ENCODE results near the gene PID1.

DNA sequence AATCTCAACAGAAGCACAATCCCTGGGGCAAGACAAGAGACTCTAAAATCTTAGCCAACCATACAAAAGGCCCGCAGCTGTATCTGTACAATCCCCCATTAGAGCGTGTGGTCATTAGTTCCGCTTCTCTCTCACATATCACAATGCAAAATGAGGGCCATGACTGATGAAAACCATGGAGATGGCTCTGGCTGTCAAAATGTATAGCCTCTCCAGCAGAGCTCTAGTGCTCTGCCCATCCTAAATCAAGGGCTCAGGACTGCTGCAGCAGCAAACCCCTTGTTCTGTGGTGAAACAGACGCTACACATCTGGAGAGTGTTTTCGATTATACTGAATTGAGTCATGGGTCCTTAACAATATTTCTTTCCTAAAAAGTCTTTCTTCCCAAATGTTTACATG lies 221.0 kb downstream of the PID1 start:
- TF ChIP-seq, protein P1, sequence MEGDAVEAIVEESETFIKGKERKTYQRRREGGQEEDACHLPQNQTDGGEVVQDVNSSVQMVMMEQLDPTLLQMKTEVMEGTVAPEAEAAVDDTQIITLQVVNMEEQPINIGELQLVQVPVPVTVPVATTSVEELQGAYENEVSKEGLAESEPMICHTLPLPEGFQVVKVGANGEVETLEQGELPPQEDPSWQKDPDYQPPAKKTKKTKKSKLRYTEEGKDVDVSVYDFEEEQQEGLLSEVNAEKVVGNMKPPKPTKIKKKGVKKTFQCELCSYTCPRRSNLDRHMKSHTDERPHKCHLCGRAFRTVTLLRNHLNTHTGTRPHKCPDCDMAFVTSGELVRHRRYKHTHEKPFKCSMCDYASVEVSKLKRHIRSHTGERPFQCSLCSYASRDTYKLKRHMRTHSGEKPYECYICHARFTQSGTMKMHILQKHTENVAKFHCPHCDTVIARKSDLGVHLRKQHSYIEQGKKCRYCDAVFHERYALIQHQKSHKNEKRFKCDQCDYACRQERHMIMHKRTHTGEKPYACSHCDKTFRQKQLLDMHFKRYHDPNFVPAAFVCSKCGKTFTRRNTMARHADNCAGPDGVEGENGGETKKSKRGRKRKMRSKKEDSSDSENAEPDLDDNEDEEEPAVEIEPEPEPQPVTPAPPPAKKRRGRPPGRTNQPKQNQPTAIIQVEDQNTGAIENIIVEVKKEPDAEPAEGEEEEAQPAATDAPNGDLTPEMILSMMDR (IDR thresholded peaks at IDR 0.05), result no peak
- TF ChIP-seq POLR2A (IDR thresholded peaks at IDR 0.05) (no peak), POLR2AphosphoS5 (IDR thresholded peaks at IDR 0.05) (no peak), EP300 (IDR thresholded peaks at IDR 0.05) (no peak)
